ENCODE data around the gene PATE2. TPM values are rescaled to one million over a fixed set of nuclear protein-coding genes. Genes with fewer than 3 reads are reported as not detected.

Gene PATE2
- total RNA-seq, 1 donor from 2014 or later, result not detected

Other genes with a start within 250 kb of the PATE2 start
- gene EI24, start 209.4 kb downstream of the PATE2 start, total RNA-seq, result 187 TPM
- gene STT3A, start 186.0 kb downstream of the PATE2 start, total RNA-seq, result 92.2 TPM
- 0.53 TPM for gene CHEK1, start 153.7 kb downstream of the PATE2 start, total RNA-seq
- gene ACRV1, start 98.0 kb downstream of the PATE2 start, total RNA-seq, result not detected
- gene PATE1, start 32.5 kb downstream of the PATE2 start, total RNA-seq, result not detected
- not detected for gene PATE3, start 9.3 kb upstream of the PATE2 start, total RNA-seq
- gene PATE4, start 54.5 kb upstream of the PATE2 start, total RNA-seq, result not detected
- 2.9 TPM for gene HYLS1, start 108.8 kb upstream of the PATE2 start, total RNA-seq
- 19.1 TPM for gene PUS3, start 124.4 kb upstream of the PATE2 start, total RNA-seq
- 0.15 TPM for gene DDX25, start 125.7 kb upstream of the PATE2 start, total RNA-seq
- gene VSIG10L2, start 167.2 kb upstream of the PATE2 start, total RNA-seq, result not detected